GM03348 (cell line): ENCODE results near the gene GOLPH3.
"Not testable (repeated sequence)": the region's sequence is repeated elsewhere in the genome, so short reads cannot be mapped to it uniquely, and the experiment has no call there.

Source experiments
- DNase-seq: peaks from one replicate; pipeline ENCODE4 v3.0.0; 2012; ENCODE audit warnings: low spot score

GOLPH3 gene

GRCh38 chr5:32098890-32099310 is 75.2 kb downstream of the GOLPH3 start:
- no peak for DNase-seq

DNA sequence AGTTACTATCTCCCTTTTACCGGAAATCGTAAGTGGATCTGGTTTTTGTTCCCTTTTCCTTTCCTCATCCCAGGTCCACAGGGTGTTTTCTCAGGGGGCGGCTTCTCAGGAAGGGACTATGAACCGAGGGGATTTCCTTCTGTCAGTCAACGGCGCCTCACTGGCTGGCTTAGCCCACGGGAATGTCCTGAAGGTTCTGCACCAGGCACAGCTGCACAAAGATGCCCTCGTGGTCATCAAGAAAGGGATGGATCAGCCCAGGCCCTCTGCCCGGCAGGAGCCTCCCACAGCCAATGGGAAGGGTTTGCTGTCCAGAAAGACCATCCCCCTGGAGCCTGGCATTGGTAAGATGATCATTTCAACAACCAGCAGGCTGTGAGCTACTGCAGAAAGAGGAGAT is 75.8 kb downstream of the GOLPH3 start:
- no peak for DNase-seq

DNA sequence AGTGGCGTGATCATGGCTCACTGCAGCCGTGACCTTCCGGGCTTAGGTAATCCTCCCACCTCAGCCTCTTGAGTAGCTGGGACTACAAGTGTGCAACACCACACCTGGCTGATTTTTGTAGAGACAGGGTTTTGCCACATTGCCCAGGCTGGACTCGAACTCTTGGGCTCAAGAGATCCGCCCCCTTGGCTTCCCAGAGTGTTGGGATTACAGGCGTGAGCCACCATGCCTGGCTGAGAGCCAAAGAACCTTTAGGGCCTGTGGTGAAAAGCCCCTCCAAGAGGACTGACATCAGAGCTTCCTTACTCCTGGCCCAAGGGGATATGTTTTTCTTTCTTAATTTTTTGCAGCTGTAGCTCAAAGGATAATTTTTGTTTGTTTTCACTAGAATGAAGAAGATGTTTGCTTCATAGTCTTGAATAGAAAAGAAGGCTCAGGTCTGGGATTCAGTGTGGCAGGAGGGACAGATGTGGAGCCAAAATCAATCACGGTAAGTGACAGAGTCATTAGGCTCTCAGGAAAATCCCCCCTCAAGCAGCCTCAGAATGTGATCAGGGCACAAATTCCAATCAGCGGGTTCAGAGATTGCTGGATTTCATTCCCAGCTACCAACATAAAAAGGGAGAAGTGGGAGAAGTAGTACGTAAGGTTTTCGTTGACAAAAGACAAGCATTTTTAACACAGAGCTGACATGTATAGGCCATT is 77.1 kb downstream of the GOLPH3 start:
- DNase-seq: no peak

GRCh38 chr5:32095261-32095671 is 78.9 kb downstream of the GOLPH3 start:
- DNase-seq: no peak

DNA sequence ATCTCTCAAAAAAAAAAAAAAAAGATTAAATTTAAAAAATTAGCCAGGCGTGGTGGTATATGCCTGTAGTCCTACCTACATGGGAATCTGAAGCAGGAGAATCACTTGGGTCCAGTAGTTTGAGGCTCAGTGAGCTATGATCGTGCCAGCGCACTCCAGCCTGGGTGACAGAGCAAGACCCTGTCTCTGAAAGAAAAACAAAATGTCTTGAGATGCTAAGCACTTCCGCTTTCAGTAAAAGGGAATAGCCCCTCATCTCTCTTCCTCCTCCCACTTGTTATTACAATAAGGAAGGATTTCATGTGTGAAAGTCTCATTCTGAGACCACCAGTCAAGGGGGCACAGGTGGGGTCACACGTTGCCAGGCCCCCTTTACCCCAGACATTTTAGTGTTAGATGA is 79.4 kb downstream of the GOLPH3 start:
- DNase-seq: no peak

DNA sequence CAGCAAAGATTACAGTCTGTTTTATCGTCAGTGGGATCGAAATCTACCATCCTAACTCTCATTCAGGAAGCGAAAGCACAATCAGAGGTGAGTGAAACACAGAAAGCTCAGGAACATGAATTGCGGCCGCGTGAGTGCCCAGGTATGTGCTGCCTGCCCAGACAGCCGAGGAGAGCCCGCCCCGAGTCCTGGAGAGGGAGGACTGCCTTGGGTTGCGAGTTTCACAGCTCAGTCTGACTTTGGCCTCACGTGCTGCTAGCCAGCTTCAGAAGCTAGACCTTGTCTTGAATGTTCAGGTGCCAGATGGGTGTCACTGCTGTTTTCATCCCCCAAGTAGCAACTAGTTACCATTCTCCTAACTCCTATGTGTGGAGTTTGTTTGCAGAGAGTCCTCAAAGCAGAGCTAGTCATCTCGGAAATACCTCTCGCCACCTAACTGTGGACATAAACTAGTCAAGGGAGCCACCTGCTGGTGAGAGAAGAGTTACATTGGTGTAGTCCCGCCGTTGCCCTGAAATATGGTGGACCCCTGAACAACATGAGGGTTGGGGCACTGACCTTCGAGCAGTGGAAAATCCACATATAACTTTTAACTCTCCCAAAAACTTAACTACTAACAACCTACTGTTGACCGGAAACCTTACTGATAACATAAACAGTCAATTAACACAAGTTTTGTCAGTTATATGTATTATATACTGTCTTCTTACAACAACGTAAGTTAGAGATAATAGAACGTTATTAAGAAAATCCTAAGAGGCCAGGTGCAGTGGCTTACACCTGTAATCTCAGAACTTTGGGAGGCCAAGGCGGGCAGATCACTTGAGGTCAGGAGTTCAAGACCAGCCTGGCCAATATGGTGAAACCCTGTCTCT is 80.9 kb downstream of the GOLPH3 start:
- DNase-seq: peak; percentile 84

DNA sequence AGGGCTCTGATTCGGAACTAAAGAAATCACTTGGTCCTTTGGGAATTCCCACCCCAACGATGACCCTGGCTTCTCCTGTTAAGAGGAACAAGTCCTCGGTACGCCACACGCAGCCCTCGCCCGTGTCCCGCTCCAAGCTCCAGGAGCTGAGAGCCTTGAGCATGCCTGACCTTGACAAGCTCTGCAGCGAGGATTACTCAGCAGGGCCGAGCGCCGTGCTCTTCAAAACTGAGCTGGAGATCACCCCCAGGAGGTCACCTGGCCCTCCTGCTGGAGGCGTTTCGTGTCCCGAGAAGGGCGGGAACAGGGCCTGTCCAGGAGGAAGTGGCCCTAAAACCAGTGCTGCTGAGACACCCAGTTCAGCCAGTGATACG is 83.4 kb downstream of the GOLPH3 start:
- DNase-seq: no peak

DNA sequence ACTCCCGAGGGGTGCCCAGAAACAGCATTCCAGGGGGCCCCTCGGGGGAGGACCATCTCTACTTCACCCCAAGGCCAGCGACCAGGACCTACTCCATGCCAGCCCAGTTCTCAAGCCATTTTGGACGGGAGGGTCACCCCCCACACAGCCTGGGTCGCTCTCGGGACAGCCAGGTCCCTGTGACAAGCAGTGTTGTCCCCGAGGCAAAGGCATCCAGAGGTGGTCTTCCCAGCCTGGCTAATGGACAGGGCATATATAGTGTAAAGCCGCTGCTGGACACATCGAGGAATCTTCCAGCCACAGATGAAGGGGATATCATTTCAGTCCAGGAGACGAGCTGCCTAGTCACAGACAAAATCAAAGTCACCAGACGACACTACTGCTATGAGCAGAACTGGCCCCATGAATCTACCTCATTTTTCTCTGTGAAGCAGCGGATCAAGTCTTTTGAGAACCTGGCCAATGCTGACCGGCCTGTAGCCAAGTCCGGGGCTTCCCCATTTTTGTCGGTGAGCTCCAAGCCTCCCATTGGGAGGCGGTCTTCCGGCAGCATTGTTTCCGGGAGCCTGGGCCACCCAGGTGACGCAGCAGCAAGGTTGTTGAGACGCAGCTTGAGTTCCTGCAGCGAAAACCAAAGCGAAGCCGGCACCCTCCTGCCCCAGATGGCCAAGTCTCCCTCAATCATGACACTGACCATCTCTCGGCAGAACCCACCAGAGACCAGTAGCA is 83.9 kb downstream of the GOLPH3 start:
- DNase-seq: no peak

DNA sequence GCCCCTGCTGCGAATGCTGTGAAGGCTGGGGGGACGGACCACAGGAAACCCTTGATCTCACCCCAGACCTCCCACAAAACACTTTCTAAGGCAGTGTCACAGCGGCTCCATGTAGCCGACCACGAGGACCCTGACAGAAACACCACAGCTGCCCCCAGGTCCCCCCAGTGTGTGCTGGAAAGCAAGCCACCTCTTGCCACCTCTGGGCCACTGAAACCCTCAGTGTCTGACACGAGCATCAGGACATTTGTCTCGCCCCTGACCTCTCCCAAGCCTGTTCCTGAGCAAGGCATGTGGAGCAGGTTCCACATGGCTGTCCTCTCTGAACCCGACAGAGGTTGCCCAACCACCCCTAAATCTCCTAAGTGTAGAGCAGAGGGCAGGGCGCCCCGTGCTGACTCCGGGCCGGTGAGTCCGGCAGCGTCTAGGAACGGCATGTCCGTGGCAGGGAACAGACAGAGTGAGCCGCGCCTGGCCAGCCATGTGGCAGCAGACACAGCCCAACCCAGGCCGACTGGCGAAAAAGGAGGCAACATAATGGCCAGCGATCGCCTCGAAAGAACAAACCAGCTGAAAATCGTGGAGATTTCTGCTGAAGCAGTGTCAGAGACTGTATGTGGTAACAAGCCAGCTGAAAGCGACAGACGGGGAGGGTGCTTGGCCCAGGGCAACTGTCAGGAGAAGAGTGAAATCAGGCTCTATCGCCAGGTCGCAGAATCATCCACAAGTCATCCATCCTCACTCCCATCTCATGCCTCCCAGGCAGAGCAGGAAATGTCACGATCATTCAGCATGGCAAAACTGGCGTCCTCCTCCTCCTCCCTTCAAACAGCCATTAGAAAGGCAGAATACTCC is 84.7 kb downstream of the GOLPH3 start:
- no peak for DNase-seq

DNA sequence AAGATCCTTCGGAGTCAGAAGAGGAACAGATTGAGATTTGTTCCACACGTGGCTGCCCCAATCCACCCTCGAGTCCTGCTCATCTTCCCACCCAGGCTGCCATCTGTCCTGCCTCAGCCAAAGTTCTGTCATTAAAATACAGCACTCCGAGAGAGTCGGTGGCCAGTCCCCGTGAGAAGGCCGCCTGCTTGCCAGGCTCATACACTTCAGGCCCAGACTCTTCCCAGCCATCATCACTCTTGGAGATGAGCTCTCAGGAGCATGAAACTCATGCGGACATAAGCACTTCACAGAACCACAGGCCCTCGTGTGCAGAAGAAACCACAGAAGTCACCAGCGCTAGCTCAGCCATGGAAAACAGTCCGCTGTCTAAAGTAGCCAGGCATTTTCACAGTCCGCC is 85.9 kb downstream of the GOLPH3 start:
- no peak for DNase-seq

DNA sequence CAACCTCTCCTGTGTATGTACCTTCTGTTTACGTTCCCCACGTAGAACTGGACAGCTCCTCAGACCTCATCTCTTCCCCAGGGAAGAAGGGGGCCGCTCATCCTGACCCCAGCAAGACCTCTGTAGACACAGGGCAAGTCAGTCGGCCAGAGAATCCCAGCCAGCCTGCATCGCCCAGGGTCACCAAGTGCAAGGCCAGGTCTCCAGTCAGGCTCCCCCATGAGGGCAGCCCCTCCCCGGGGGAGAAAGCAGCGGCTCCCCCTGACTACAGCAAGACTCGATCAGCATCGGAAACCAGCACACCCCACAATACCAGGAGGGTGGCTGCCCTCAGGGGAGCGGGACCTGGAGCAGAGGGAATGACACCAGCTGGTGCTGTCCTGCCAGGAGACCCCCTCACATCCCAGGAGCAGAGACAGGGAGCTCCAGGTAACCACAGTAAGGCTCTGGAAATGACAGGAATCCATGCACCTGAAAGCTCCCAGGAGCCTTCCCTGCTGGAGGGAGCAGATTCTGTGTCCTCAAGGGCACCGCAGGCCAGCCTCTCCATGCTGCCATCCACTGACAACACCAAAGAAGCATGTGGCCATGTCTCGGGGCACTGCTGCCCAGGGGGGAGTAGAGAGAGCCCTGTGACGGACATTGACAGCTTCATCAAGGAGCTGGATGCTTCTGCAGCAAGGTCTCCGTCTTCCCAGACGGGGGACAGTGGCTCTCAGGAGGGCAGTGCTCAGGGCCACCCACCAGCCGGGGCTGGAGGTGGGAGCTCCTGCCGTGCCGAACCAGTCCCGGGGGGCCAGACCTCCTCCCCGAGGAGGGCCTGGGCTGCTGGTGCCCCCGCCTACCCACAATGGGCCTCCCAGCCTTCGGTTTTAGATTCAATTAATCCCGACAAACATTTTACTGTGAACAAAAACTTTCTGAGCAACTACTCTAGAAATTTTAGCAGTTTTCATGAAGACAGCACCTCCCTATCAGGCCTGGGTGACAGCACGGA is 86.7 kb downstream of the GOLPH3 start:
- DNase-seq: no peak

- DNase-seq: no peak
Observed at GRCh38 chr5:32083981-32084430, 90.1 kb downstream of the GOLPH3 start.

- no peak for DNase-seq
Observed at GRCh38 chr5:32082701-32083100, 91.4 kb downstream of the GOLPH3 start.

GRCh38 chr5:32080565-32080964 is 93.6 kb downstream of the GOLPH3 start:
- DNase-seq: not testable (repeated sequence)

DNA sequence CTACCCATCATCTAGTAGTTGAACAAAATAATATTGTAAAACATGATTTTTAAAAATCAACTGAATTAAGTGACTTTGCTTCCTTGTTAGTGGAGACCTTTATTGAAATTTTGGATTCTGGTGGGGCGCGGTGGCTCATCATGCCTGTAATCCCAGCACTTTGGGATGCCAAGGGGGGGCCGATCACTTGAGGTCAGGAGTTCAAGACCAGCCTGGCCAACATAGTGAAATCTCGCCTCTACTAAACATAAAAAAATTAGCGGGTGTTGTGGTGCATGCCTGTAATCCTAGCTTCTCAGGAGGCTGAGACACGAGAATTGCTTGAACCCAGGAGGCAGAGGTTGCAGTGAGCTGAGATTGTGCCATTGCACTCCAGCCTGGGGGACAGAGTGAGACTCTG is 95.3 kb downstream of the GOLPH3 start:
- not testable (repeated sequence) for DNase-seq

GRCh38 chr5:32076699-32077695 is 97.1 kb downstream of the GOLPH3 start:
- DNase-seq: peak; percentile 75
